Type B pancreatic cell (in vitro differentiated cells): ENCODE data around the gene COL4A1. TPM values are rescaled to one million over a fixed set of nuclear protein-coding genes. Genes with fewer than 3 reads are reported as not detected.

Source experiments
- DNase-seq: peaks from one replicate; pipeline ENCODE4 v3.0.0; 2021; ENCODE audit warnings: mixed read lengths; ENCODE audit not compliant: unreplicated experiment; ENCODE audit errors: extremely low spot score
- H3K27ac Mint-ChIP-seq: 2 replicates; pipeline ENCODE4 v1.8.0; 2021; ENCODE audit warnings: mild to moderate bottlenecking, mixed read lengths
- H3K27me3 Mint-ChIP-seq: 2 replicates; pipeline ENCODE4 v1.8.0; 2021; ENCODE audit warnings: mixed read lengths
- H3K36me3 Mint-ChIP-seq: 2 replicates; pipeline ENCODE4 v1.8.0; 2021; ENCODE audit warnings: mixed read lengths
- H3K4me1 Mint-ChIP-seq: one replicate; pipeline ENCODE4 v1.8.0; 2021; ENCODE audit warnings: mixed read lengths; ENCODE audit not compliant: unreplicated experiment
- H3K4me3 Mint-ChIP-seq: 2 replicates; pipeline ENCODE4 v1.8.0; 2021; ENCODE audit warnings: mild to moderate bottlenecking, mixed read lengths
- H3K9me3 Mint-ChIP-seq: 2 replicates; pipeline ENCODE4 v1.8.0; 2021; ENCODE audit warnings: mixed read lengths
- CTCF ChIP-seq: fragments of 200-600 bp; sonication (generic); conservative IDR thresholded peaks from 2 replicates; pipeline ENCODE4 v1.5.0; 2021; ENCODE audit warnings: antibody characterized with exemption, mild to moderate bottlenecking
- total RNA-seq: library from RNA; stranded (reverse); gene quantifications from 2 replicates; pipeline ENCODE4 v1.2.1, GENCODE V29; 2021; ENCODE audit warnings: low replicate concordance

The COL4A1 gene
- total RNA-seq, 1 donor from 2014 or later, result 83.6 TPM

DNA sequence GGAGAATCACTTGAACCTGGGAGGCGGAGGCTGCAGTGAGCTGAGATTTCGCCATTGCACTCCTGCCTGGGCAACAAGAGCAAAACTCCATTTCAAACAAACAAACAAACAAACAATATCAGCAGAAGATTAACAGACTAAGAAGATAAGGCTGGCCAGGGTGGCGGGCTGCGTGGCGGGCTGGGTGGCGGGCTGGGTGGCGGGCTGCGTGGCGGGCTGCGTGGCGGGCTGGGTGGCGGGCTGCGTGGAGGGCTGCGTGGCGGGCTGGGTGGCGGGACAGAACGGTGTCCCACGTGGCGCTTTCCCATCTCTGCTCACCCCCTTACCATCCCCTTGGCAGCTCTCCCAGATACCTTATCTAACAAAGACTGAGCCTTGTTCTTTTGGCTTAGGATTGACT lies 196.2 kb downstream of the COL4A1 start:
- Mint-ChIP-seq H3K27me3 (peaks cover 27% of the 10 kb centered on the region), H3K9me3 (no peaks in the 10 kb centered on the region), H3K4me1 (peaks cover 12% of the 10 kb centered on the region), H3K36me3 (no peaks in the 10 kb centered on the region), H3K4me3 (no peak overlapping the region), H3K27ac (no peak overlapping the region)
- DNase-seq, result no peak
- TF ChIP-seq CTCF, result no peak

DNA sequence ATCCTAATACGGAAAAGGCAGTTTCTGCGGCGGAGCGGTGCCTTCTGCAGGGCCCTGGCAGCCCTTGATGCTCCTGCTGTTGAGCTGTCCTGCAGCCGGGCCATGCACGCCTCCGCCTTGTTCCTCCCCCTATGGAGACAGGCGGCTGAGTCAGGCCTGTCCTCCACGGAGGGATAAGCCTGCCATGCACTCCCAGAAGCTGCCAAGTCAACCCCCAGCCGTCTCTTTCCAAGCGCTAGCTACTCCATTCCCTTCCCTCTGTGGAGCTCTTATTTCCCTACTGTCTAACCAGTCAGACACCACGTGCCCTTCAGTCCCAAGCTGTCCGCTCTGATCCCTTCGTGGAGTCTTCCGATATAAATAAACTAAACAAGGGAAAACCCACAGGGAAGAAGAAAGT lies 197.0 kb downstream of the COL4A1 start:
- no peak for DNase-seq
- Mint-ChIP-seq H3K9me3 (no peaks in the 10 kb centered on the region), H3K4me3 (no peak overlapping the region), H3K27me3 (peaks cover 22% of the 10 kb centered on the region), H3K27ac (no peak overlapping the region), H3K4me1 (peaks cover 12% of the 10 kb centered on the region), H3K36me3 (no peaks in the 10 kb centered on the region)
- no peak for TF ChIP-seq CTCF

GRCh38 chr13:110109140-110109783 lies 197.7 kb downstream of the COL4A1 start:
- DNase-seq, result no peak
- Mint-ChIP-seq H3K9me3 (no peaks in the 10 kb centered on the region), H3K27ac (no peak overlapping the region), H3K4me3 (no peak overlapping the region), H3K27me3 (peaks cover 16% of the 10 kb centered on the region), H3K36me3 (no peaks in the 10 kb centered on the region), H3K4me1 (peaks cover 6% of the 10 kb centered on the region)
- TF ChIP-seq CTCF, result no peak

DNA sequence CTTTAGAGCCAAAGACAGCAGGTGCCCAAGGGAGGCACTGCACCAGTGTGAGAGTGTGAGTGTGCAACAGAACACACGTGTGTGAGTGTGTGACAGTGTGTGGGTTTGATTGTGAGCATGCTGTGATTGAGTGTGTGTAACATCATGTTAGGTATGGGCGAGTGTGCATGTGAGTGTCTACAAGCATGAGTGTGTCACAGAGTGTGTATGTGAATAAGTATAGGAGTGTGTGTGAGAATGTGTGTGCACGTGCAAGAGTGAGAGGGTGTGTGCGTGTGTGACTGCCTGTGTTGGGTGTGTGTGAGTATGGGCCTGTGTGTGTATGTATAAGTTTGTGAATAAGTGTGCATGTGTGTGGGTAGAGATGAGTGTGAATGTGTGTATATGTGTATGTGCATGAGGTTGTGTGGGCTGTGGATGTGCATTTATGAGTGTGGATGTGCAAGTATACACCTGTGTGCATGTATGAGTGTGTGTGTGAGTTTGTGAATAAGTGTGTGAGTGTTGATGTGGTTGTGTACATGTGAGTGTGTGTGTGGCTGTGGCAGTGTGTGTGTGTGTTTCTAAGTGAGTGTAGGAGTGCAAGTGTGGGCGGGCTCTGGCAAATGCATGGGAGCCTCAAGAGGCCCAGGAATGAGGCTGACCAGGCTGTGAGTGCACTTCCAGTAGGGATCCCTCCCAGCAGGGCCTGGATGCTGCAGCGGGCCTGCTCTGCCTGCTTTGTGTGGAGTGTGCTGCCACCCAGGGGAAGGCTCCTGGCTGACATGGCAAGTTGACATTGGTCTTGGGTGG lies 198.4 kb downstream of the COL4A1 start:
- Mint-ChIP-seq H3K27me3 (peaks cover 11% of the 10 kb centered on the region), H3K9me3 (no peaks in the 10 kb centered on the region), H3K4me1 (no peaks in the 10 kb centered on the region), H3K4me3 (no peak overlapping the region), H3K36me3 (no peaks in the 10 kb centered on the region), H3K27ac (no peak overlapping the region)
- no peak for DNase-seq
- TF ChIP-seq CTCF, result peak; percentile 78

DNA sequence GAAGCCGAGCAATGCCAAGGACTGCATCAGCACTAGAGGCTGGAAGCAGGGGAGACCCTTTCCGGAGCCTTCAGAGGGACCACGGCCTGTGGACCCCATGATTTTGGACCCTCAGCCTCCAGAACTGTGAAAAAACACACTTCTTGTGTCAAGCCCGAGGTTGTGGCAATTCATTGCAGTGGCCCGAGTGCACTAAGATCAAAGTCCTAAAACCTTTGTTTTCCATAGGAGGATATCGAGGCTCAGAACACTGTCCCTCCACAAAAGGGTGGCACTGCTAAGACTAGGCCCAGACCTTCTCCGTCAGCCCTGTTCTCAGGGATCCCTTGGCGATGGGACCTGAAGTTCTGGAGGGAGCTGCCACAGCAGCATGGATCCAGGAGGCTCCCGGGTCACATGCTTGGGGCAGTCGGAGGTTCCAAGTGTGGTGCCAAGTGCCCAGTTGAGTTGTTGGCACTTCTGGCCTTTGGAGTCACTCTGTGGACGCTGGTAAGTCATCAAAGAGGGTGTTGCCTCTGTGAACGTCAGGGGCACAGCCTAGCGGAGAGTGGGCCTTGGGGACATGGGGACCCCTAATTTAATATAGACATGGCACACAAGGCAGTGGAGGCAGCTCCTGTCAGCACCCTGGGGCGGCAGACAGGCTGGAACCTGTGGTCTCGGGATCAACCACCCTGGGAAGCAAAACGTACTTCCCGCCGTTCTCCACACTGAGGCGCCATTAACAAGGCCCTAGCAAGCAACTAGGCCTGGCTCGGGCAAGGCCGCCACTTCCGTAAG lies 199.2 kb downstream of the COL4A1 start:
- Mint-ChIP-seq H3K36me3 (no peaks in the 10 kb centered on the region), H3K27me3 (peaks cover 10% of the 10 kb centered on the region), H3K4me3 (no peak overlapping the region), H3K9me3 (no peaks in the 10 kb centered on the region), H3K4me1 (no peaks in the 10 kb centered on the region), H3K27ac (no peak overlapping the region)
- DNase-seq, result no peak
- TF ChIP-seq CTCF, result no peak
